Measurements from ENCODE around the gene TXNRD1. TPM values are rescaled to one million over a fixed set of nuclear protein-coding genes. Genes with fewer than 3 reads are reported as not detected.

TXNRD1 gene
- total RNA-seq, 1 donor from 2014 or later, result 98.0 TPM

GRCh38 chr12:104219361-104219892 lies 3.8 kb downstream of the TXNRD1 start:
- H3K4me1 ChIP-seq, result peaks cover 38% of the 10 kb centered on the region
- intact Hi-C loops (cut with micrococcal nuclease), result no loop called here
- TF ChIP-seq CTCF (IDR thresholded peaks at IDR 0.05; ENCODE audit: borderline replicate concordance), result no peak

GRCh38 chr12:104219908-104220404 lies 4.4 kb downstream of the TXNRD1 start:
- Histone ChIP-seq H3K27me3 (ENCODE audit: low read depth) (no peaks in the 10 kb centered on the region), H3K36me3 (no peaks in the 10 kb centered on the region), H3K4me3 (no peak overlapping the region), H3K9me3 (replicated peaks) (no peaks in the 10 kb centered on the region), H3K4me1 (peaks cover 38% of the 10 kb centered on the region), H3K27ac (replicated peaks) (peak overlapping the region; percentile 88)
- intact Hi-C loops (cut with micrococcal nuclease), result loop anchor here (10.0 kb wide), 1 partner anchor 65 kb away; no protein-coding TSS in a partner anchor
- DNase-seq, result no peak
- TF ChIP-seq CTCF (IDR thresholded peaks at IDR 0.05; ENCODE audit: borderline replicate concordance), result no peak

More at GRCh38 chr12:104219361-104219892, 3.8 kb downstream of the TXNRD1 start:
- peak overlapping the region; percentile 88 for H3K27ac ChIP-seq (replicated peaks)
- no peaks in the 10 kb centered on the region for H3K27me3 ChIP-seq (ENCODE audit: low read depth)
- no peak overlapping the region for H3K4me3 ChIP-seq
- H3K36me3 ChIP-seq, result no peaks in the 10 kb centered on the region
- no peaks in the 10 kb centered on the region for H3K9me3 ChIP-seq (replicated peaks)
- DNase-seq, result no peak

- H3K27me3 ChIP-seq (ENCODE audit: low read depth), result no peaks in the 10 kb centered on the region
- no peak for TF ChIP-seq CTCF (IDR thresholded peaks at IDR 0.05; ENCODE audit: borderline replicate concordance)
- intact Hi-C loops (cut with micrococcal nuclease), result loop anchor here (10.0 kb wide), 1 partner anchor 64 kb away; no protein-coding TSS in a partner anchor
- no peaks in the 10 kb centered on the region for H3K9me3 ChIP-seq (replicated peaks)
- no peaks in the 10 kb centered on the region for H3K36me3 ChIP-seq
- no peak for DNase-seq
- H3K4me1 ChIP-seq, result peaks cover 30% of the 10 kb centered on the region
- no peak overlapping the region for H3K4me3 ChIP-seq
- peak overlapping the region; percentile 88 for H3K27ac ChIP-seq (replicated peaks)
These were observed 5.4 kb downstream of the TXNRD1 start for GRCh38 chr12:104220931-104221330.

- intact Hi-C loops (cut with micrococcal nuclease), result loop anchor here (10.0 kb wide), 1 partner anchor 62 kb away; no protein-coding TSS in a partner anchor
- Histone ChIP-seq H3K36me3 (no peaks in the 10 kb centered on the region), H3K27ac (replicated peaks) (no peak overlapping the region), H3K27me3 (ENCODE audit: low read depth) (no peaks in the 10 kb centered on the region), H3K9me3 (replicated peaks) (no peaks in the 10 kb centered on the region), H3K4me1 (peaks cover 22% of the 10 kb centered on the region), H3K4me3 (no peak overlapping the region)
- no peak for TF ChIP-seq CTCF (IDR thresholded peaks at IDR 0.05; ENCODE audit: borderline replicate concordance)
- no peak for DNase-seq
These were observed 7.4 kb downstream of the TXNRD1 start for GRCh38 chr12:104222976-104223375.

GRCh38 chr12:104223712-104224111 lies 8.1 kb downstream of the TXNRD1 start:
- Histone ChIP-seq H3K27ac (replicated peaks) (no peak overlapping the region), H3K4me1 (peaks cover 20% of the 10 kb centered on the region), H3K36me3 (no peaks in the 10 kb centered on the region), H3K9me3 (replicated peaks) (no peaks in the 10 kb centered on the region), H3K4me3 (no peak overlapping the region), H3K27me3 (ENCODE audit: low read depth) (no peaks in the 10 kb centered on the region)
- intact Hi-C loops (cut with micrococcal nuclease), result loop anchor here (10.0 kb wide), 1 partner anchor 61 kb away; no protein-coding TSS in a partner anchor
- DNase-seq, result no peak
- no peak for TF ChIP-seq CTCF (IDR thresholded peaks at IDR 0.05; ENCODE audit: borderline replicate concordance)
